ENCODE measurements around the gene ELL2.
"Not testable (repeated sequence)": the region's sequence is repeated elsewhere in the genome, so short reads cannot be mapped to it uniquely, and the experiment has no call there.

ELL2 gene

DNA sequence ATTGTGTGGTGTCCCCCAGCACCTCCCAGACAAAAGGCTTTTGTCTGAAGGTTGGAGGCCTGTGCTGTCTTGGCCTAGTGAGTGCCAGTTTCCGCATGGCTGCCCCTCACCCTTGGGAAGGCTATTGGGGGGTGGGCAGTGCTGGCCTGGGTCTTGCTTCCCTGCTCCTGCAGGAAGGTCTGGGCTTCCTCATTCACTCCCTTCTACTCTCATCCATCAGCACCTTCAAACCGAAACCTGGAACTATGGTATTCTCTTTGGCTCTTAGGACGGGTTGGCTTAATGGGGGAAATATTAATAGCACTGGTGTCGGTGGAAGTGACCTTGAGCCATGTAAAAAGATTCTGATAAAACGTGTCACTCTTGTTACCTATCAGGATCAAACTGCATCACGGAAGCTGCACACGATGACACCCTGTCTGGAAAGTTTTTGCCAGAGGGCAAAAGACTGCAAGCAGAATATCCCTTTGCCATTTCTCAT, 105.1 kb downstream of the ELL2 start:
- DNase-seq: no peak

DNA sequence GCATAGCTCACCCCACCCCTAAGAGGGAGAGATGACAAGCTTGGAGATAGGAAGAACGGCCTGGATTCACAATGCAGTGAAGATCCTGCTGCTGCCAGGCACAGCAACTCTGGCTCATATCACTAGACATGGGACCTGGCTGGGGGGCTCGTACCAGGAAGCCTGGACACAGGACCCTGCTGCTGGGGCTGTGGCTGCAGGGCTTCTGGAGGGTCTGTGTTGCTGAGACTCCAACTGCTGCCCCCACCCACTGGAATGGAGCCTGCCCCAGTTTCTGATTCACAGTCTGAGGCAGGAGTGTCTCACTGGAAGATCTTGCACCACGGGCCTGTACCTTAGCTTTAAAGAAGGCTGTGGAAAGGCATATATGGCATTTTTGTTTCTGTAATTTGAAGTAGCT, 108.2 kb downstream of the ELL2 start:
- no peak for DNase-seq

DNA sequence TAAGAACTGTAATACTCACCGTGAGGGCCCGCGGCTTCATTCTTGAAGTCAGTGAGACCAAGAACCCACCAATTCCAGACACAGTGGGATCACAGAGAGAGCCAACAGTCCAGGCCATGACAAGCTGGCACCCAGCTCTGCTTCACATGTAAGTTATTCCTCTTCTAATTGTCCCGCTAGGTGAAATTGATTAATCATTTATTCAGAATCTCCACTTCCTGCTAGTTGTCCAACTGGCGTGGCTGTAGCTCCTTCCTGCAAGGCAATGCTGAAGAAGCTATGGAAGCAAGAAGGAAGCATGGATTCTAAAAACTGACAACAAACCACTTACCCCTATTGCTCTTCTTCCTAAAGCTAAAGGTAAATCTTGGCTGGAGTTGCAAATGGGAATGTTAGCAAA, 109.1 kb downstream of the ELL2 start:
- no peak for DNase-seq

DNA sequence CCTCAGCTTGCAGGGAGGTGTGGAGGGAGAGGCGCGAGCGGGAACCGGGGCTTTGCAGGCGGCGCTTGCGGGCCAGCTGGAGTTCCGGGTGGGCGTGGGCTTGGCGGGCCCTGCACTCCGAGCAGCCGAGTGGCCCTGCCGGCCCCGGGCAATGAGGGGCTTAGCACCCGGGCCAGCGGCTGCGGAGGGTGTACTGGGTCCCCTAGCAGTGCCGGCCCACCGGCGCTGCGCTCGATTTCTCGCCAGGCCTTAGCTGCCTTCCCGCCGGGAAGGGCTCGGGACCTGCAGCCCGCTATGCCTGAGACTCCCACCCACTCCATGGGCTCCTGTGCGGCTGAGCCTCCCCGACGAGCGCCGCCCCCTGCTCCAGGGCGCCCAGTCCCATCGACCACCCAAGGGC, 110.5 kb downstream of the ELL2 start:
- not testable (repeated sequence) for DNase-seq

DNA sequence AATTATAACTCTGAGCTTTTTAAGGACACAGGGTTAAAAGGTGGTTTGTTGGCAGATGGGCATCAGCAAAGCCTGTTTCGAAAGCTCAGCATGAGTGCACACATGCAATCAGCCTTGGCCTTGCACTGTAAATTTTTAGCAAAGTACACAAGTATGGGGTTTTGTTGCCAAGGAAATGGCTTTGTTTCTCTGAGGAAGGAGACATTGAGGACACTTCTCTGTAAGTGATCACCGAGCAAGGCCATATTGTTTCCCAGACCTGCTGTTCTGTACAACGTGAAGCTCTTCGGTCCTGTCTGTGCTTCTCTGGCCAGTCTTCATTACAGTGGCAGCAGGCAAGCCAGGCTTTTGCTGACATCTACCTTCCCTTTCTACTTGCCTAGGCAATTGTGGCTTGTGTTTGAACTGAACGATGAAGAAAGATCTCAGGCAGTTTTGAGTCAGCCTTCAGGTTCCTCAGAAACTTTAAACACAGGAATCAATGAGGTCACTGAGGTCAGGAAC, 111.2 kb downstream of the ELL2 start:
- DNase-seq: no peak

DNA sequence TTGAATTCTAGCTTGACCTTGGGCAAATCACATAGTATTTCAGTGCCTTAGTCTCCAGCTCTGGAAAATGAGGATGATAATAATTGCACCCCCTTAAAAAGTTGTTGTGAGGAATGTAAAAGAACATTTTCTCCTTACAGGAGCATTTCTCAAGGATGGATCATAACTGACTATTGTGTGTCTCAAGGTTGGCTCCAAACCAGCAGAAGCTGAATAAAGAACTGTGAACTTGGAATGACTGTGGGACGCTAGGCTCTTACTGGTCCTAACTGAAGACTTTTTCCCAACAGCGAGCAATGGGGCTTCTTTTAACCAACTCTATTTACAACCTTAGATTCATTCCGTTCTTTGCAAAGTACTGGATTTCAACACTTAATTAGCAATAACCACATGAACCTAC, 113.0 kb downstream of the ELL2 start:
- DNase-seq: no peak

DNA sequence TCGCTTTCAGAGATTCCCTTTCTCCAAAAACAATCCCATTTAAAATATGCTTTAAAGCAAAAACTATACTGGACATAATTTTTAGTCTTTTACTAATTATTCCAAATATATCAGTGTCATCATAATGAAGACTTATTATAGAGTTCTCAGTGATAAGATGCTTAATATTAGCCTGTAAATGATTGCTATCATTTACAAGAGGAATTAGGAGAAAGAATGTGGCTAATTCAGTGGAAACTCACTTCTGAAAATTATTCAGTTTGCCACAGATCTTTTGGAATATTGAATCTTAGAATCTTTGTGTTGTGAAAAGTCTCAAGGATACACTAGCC, 114.4 kb downstream of the ELL2 start:
- DNase-seq: no peak

DNA sequence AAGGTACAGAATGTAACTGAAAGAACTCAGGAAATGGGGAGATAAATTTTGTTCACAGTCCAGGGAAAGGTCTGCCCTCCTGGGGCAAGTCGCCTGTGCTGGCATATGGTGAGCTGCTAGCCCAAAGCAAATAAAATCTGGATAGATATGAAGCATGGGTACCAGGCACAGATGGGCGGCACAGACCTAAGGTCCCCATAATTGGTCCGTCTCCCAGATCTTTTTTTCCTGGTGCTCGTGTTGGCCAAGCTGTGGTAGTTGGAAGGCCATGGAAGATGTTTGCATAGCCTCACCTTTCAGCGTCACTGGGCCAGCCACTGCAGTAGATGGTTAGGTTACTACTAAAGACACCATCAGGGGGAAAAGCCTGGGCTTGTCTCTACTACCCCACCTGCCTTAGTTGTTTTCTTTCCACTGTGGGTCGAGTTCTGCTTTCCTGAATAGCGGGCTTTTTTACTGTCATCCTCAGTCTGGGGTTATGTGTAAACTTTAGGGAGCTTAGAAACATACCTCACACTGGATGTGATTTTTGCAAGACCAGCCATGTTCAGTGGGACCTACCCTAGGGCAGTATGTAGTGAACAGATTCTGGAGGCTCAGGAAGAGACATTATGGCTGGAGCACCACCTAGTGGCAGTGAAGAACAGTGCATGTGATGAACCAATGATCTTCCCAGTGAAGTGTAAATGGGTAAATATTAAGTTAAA, 114.9 kb downstream of the ELL2 start:
- peak; percentile 65 for DNase-seq

DNA sequence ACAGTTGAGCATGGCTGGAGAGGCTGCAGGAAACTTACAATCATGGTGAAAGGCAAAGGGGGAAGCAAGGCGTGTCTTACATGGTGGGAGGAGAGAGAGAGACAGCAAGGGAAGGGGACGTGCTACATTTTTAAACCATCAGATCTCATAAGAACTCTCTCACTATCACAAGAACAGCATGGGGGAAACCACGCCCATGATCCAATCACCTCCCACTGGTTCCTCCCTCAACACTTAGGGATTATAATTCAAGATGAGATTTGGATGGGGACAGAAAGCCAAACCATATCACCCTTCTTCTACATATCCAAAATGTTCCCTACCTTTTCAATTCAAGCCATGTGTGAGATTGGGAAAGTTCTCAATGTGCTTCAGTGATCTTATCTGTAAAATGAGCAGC, 116.3 kb downstream of the ELL2 start:
- no peak for DNase-seq

DNA sequence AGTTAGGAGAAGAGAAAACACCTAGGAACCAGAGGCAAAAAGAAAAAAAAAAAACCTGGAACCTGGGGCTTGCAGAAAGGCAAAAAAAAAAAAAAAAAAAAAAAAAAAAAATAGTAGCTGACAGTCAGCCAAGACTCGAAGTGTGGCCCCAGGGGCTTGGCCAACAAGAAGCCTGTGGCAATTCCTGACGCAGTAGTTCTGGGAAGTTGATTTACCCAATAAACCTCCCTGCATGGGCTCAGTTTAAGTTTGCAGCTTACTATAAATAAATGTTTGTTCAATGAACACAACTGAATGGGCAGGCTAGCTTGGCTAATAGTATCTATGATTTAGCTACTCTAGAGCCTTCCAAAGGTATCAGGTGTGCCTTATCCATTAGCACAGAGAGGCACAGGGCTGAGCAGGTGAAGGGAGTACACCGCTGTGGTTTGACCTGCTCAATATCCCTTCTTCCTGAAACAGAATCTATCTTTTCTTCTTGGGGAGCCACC, 117.9 kb downstream of the ELL2 start:
- no peak for DNase-seq

DNA sequence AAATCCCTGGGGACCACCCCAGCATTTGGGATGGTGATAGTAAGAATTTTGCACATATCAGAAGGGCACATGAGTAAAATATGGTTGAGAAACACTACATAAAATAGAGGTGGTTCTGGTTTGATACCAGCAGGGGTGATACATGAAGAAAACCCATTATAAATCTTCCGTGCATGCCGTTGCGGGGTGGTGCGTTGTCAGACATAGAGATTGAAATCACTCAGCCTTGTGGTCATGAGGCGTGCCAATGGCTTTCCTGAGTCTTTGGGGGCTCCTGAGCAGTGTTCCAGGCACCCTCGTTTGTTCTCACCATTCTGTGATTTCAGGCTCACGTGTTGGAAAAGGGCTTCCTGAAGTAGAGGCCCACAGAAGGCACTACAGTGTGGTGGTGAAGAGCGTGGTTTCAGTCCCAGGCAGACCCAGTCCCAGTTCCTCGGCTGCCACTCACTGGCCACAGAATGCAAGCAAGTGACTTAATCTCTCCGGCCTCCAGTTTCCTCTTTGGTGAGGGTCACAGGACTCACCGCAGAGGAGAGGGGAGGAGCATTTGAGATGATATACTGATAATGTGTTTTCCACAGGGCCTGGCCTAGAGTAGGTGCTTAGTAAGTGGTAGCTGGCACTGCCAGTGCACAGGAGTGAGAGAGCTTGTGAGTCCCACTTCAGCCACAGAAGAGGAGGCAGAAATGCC, 118.7 kb downstream of the ELL2 start:
- peak; percentile 69 for DNase-seq

DNA sequence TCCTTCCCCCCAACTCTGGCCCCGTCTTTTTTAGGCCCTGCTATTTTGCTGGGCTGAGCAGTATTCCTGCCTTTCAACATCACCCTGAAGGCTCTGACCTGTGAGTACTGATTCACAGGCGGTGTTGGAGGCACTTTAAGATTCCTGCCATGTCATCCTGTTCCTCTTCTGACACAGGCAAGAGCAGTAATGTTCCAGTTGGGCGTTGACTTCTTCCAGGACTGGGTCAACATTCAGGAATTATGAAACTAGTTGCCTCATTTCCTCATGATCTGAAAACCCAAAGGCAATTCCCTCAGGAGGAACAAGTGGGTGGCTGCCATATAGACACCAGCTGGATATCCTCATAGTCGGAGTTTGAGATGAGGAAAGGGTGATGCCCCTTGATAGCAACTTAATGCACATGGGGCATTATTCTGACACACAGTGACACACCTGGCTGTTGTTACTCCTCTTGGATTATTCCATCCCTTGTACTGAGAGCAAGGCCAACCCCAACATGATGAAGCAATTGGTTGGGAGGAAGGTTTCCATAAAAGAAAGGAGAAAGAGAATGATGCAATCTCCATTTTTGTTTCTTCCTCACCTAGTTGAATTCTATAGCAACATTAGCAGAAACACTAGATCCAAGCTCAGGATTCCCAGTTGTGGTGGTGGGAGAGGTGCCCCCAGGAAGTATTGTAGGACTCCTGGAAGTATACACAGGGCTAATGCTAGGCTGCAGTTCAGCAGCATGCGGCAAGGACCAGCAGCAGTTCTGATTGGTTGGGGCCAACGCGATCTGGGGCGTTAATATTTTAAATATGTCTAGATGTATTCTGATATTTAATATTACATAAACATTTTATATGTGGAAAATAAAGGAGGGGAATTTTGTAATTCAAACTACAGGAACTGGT, 119.5 kb downstream of the ELL2 start:
- no peak for DNase-seq

DNA sequence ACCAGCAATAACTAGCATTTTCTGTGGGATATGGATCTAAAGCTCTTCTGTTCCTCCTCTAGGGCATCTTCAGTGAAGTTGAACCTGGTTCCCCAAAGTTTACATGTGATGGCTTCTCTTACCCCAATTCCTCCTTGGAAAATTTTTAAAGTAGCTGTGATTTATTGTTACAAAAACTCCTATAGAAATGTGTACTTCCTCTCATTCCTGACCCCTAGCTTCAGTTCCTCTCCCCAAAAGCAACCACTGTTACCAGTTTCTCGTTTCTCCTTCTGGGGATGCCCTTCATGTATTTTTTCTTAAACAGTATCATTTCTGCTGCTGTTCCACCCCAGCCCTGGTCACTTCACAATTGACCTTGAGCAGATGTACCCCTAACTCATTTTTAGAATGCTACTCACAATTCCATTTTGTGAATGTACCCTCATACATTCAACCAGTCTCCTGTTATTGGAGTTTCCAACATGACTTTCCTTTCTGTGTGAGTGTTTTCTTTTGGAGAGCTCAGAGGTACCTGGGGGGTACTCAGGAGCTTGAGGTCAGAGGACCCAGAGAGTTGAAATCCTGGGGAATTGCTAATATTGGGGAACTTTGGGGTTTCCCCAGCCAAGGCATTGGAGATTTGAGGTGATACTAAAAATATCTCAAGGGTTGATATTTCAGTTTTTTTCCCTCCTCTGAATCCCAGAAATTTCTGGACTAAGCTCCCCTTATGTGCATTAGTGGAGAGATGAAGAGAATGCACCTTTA, 120.5 kb downstream of the ELL2 start:
- DNase-seq: no peak

DNA sequence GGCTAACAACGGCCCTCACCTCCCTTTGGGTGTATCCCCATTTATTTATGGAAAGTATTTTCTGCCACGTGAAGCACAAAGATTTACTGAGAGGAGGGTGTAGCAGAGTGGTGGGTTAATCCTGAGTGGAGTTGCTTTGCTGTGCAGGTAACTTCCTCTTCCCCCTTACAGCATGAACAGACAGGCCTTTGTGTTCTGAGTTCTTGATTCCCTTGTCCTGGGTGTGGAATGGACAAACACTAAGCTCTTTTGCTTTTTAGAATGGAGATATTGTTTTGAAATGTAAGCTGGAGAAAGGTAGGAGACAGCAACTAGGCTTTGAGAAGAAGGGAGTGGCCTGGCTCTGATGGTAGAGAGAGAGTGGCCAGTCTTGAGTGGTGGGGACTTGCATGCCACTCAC, 122.0 kb downstream of the ELL2 start:
- DNase-seq: no peak

DNA sequence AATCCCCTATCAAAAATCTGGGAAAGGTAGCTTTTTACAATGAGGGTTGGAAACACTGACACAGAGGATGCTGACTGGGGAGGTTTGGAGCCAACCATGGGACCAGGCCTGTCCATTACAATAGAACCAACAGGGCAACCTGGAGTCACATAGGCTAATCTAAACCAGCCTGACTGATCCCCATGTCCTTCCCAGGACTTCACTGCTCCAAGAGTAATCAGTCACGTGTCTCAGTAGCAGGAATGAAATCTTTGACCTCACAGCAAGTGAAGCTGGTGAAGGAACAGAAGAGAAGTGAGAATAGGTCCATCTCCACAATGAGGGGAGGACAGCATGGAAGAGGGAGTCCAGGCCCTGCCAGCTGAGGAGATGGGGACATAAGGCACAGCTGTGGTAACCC, 123.1 kb downstream of the ELL2 start:
- no peak for DNase-seq

DNA sequence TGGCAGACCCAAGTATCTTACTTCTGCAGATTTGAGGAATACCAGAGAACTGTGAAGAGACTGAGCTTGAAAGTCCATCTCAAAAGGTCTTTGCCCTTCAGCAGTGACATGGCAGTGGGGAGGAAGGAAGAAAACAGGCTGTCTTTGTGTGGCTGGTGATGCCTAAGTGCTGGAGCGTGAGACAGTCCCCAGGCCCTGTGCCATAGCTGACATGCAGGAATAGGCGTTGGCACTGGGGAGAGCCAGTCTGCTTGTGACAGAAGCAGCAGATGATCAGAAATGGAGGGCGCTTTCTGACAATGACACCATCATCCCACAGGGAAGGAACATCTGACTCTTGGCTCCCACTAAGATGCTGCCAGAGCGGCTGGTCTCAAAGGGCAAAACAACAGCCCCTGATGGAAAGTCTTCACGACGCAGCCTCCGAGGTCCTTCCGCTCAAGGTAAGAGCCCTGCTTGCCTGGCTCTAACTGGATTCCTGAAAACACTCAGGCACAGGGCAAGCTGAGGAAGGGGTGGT, 123.6 kb downstream of the ELL2 start:
- DNase-seq: no peak

DNA sequence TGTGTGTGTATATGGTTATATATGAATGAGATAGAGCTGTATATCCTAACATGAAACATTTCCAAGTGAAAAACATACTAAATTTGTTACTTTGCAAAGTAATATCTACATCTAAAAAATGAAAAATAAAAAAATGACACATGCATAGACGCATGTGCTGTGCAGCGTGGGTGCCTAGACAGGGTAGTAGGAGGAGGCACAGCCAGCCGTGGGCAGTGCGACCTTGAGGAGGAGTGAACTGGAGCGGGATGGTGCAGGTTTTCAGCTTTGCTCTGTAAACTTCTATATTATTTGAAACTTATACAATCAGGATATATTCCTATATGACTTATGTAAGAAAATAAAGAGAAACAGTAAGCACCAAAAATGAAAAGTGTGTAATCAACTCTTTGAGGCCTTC, 124.2 kb downstream of the ELL2 start:
- no peak for DNase-seq

DNA sequence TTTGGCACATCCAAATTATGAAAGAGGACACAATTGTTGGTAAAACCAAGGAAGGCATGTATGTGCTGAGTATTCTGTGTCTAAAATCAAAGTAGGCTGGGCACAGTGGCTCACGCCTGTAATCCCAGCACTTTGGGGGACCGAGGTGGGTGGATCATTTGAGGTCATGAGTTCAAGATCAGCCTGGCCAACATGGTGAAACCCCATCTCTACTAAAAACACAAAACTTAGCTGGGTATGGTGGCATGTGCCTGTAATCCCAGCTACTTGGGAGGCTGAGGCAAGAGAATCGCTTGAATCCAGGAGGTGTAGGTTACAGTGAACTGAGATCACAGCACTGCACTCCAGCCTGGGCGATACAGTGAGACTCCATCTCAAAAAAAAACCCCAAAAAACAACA, 124.7 kb downstream of the ELL2 start:
- not testable (repeated sequence) for DNase-seq

DNA sequence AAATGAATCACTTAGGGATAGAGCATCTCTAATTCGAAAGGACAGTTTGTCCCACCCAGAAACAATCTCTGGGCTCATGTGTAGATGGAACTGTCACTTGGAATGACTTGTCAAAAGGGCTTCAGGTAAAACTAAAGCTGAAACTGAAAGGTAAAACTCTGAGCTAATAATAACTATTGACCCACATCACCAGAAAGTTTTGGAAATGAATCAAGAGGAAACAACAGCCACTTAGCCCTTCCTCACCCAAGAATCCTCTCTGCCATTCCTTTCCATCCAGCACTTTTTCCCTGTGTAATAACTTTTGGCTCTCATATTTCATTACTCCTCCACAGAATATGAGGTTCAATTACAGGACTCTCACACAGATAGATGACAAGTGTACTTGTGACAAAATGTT, 125.1 kb downstream of the ELL2 start:
- DNase-seq: no peak

DNA sequence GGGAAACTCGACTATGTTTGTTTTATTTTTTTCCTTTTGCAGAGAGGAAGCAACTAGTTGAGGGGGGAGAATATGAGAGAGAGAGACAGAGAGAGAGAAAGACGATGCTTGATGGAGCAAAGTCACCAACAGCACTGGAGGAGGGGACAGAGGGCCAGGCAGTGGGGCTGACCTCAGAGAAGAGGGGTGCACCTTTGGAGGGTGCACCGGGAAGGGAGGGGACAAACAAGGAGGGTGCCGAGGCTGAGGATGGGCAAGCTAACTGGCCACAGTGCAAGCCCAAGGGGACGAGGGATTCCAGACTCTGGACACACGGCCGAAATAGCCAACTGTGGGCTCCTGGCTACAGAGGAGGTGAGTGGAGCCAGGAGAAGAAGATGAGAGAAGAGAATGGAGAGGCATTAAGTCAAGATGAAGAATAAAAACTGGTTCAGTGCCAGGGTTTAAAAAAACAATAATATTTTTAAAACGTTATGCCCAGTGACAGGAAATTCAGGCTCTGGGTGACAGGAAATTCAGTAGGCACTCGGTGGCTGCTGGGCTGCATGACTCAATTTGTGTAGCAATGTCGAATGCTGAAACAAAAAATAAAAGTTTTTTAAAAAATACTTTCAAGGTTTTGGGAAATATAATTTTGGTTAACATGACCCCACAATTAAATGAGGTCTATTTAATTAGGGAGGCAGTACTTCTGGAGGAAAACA, 125.8 kb downstream of the ELL2 start:
- DNase-seq: no peak
